HG03520 (cell line): ENCODE data around the gene PDE7B.

Experiments
- ATAC-seq: cut with Tn5 transposase; IDR thresholded peaks from one replicate; pipeline ENCODE4 v1.9.1; 2021; ENCODE audit warnings: mild to moderate bottlenecking, moderate library complexity; ENCODE audit not compliant: unreplicated experiment

PDE7B gene

DNA sequence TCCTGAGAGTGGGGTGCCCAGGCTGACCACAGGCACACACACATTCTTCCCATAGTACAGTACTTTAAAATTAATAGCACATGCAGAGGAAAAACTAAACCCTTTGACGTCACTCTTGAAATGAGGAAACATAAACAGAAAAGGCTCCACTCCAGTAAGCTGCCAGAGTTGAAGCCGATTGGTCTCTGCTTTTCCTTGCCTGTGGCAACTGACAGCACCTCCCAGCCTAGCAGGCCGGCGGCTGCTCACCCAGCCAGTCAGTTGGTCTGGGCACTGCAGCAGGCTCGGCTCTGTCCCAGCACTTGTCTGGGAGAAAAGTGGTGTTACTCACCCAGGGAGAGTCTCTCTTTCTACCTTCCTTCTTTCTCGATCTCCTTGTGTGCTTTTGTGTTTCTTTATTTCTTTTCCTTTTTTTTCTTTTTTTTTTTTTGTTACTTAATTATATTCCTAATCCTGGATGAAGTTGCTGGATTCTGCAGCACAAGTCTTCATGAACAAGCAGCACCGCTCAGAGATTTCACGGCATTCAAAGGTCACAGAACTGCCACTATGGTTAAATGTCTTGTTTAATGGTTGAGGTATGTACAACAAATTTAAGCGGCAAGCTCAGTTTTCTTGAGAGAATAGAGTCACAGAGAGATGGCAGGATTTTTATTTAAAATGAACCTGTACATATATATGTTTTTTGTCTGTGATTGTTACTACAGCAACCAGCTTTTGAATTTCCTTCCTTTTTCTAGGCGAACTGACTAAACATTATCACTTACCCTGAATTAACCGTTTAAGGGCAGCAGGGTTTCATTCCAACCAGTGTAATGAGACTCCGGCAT lies at the start of gene PDE7B:
TSS of gene PDE7B (plus strand) at position 260 of the 830 bp plus-strand sequence.
- peak; percentile 88 for ATAC-seq

DNA sequence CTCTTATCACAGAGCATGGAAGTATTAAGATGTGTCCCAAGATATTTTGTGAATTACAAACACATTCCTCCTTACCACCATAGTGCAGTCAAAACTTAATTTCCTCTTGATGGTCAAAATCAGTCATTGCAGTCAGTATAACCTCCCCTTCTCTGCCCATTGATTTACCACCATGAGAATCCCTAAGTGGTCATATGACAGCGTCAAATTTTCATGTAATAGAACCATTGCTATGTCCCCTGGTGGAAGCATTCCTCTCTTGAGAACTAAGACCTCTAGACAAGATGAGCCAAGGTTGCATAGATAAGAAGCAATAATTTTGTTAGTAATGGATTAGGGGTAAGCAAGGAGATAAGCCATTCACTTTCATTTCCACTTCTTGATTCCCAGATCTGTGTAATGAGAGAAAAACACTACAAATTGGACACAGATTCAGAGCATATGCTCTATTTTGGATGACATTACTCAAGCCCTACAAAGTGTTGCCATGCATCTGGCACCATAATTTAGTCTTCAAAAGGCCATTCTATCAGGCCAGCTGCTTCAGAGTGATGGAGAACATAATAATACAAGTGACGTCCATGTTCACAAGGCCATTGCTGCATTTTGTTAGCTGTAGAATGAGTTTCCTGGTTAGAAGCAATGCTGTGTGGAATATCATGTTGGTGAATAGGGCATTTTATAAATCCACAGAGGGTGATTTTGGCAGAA lies 49.6 kb upstream of the PDE7B start:
- ATAC-seq = no peak

DNA sequence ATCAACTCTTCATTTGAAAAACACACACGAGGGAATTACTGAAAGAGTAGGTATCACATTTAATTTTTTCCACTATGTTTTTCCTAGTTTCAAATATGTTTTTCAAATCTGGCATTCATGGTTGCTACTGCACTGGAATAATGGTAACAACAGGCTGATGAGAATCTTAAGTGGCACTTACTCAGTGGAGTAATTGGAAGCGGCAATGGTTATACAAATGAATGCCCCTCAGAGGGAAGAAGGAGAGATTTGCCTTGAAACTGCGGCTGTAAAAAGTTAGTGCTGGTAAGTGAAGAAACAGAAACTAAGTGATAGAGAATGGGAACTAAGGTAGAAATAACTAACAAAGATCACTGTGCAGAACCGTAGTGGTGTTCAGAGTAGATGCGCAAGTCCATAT lies 41.0 kb upstream of the PDE7B start:
- no peak for ATAC-seq

DNA sequence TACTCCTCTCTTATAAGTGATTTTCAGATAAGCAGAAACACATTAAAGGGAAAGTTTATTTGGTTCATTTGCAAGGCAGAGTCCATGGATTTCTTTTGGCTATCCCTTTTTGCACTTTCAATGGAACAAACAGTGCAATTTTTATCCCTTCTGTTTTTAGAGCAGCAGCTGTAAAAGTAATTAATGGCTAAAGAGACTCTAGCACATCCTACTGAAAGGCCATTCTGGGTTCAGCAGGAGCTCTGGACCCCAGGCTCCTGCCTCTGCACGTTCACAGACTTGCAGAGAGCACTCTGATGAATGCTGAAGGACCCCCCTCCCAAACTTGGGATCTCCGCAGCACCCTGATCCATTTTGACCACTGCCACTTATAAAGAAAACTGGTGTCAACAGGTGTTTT lies 40.3 kb upstream of the PDE7B start:
- ATAC-seq = no peak

DNA sequence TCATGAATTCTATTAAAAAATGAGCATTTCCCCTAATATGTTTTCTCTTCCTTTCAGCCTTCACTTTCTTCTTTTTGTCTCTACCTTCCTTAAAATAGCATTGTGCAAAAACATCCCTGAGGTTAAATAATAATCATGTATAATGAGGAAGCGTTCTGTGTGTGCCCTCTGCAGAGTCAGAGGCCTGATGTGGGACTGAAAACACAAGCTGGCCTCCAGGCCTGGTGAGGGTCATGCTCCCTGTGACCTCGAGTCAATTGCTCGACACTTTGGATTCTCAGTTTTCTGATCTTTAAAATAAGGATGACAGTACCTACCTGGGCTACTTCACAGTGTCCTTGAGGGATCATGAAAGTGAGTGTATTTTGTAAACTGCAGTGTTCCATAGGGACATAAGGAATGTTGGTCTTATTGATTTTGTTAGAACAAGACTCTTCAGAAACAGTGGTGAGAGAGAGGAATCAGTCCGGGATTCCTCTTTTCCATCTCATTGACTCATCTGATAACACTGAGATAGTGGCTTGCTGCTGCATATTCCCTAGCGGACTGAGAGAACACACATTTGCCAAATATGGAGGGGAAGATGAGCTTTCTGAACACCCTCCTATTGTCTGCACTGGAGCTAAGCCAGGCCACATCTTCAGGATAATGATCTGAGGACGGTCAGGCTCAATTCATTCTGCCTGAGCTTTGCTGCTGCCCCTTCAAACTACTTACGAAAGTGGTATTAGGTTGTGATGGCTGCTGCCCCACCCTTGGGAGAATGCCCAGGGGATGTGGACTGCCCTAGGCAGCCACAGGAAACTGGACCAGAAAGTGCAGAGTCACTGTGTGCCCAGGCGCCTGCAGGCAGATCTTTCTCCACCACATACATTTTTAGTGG lies 39.6 kb upstream of the PDE7B start:
- ATAC-seq = no peak

DNA sequence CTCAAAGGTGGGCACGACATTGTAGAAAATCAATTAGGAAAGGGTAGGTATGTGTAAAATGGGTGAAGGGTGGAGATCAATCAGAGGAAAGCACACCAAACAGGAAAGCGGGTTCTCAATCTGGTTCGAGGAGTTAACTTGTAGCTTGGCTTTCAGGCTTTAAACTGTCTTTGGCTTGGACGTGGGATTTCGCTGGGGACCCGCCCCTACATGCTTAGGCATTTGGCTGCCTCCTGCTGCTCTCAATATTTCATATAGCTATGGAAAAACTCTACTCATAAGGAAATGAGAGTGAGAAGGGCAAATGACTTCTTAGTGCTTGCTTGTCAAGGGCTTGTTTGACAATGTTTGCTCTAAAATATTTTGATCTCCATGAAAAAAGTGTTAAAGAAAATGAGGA lies 38.1 kb upstream of the PDE7B start:
- no peak for ATAC-seq

DNA sequence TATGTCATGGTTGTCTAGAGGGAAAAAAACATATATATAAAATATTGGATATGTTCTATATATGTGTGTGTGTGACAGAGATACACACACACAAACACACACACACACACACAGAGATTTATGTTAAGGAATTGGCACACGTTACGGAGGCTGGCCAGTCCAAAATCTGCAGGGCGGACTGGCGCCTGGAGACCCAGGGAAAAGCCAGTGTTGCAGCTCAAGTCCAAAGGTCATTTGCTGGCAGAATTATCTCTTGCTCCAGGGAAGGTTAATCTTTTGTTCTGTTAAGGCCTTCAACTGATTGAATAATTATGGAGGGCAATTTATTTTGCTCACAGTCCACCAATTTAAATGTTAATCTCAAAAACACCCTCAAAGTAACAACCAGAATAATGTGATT lies 37.5 kb upstream of the PDE7B start:
- ATAC-seq = no peak

DNA sequence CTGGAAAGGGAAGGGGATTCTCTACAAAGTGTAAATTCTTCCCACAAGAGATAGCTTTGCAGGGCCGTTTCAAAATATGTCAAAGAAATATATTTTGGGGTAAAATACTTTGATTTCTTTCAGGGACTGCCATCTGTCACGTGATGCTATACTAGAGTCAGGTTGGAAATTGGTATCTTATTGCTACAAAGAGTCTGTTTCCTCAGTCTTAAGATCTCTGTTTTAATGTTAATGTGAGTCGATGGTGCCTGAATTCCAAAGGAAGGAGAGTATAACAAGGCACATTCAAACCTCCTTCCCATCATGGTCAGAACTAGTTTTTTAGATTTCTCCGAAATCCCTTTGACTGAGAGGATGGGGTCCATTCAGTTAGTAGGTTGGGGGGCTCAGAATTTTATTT lies 36.3 kb upstream of the PDE7B start:
- no peak for ATAC-seq

DNA sequence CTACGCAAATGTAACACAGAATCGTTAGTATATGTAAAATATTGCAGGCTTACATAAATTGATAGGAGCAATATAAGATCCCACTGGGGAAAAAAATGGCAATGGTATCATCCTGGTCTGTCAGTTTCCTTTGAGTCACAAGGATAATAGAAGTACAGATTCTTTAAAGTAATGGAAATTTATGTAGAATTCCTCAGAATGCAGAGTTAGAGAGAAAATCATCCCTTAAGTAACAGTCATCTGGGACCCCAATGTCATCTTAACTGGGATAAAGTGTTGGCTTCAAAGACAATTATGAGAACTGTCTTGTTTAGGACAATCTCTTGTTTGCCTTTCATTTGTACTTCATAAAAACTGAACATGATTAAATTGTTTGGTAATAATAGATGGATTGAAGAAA lies 34.5 kb upstream of the PDE7B start:
- no peak for ATAC-seq

DNA sequence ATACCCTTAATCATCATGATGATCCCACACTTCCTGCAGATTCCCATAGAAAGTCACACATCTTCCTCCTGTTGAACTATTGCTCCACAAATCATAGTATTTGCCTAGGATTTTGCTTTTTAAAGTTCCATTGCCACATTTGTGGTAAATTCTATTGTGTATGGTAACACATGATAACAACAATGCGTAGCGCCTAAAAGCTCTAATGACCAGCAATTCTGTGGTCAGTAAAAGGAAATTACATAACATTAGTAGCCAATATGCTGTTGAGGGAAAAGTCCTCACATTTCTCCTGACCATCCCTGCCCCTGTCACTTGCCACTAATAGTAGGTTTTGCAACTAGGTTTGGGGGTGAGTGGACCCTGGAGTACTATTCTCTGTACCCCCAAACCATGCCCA lies 31.8 kb upstream of the PDE7B start:
- no peak for ATAC-seq

DNA sequence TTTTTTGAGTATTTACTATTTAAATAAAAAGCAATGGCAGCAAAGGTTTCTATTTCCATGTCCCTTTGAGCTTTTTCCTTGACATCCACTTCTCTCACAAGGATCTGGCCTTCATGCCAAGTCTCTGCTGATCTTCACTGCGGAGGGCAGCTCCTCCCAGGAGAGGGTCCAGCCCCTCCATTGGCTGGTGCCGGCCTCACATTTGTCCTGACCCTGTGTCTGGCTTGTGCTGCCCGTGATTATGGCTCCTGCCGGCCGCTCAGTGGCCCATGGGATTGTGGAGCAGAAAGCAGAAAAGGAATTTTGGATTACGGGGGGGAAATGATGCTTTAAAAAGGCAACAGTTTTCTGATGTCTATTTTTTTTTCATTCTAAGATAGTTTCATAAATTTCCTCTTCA lies 31.2 kb upstream of the PDE7B start:
- ATAC-seq = no peak

DNA sequence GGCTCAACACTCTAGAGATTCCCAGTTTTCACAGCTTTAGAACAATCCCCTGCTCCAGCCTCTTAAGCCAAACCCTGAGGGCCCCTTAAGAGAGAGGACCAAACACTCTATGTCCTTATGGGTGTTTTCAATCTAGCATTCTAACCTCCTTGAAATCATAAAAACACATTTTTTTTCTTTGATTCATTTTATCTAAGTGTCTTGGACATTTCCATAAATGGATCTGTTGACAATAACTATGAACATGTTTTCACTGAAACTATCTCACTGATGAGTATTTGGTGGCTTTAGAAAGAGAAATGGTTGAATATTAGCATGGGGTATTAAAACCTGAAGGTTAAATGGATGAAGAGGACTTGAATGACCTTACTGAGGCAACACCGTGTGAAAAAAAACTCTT lies 27.6 kb upstream of the PDE7B start:
- ATAC-seq = no peak

DNA sequence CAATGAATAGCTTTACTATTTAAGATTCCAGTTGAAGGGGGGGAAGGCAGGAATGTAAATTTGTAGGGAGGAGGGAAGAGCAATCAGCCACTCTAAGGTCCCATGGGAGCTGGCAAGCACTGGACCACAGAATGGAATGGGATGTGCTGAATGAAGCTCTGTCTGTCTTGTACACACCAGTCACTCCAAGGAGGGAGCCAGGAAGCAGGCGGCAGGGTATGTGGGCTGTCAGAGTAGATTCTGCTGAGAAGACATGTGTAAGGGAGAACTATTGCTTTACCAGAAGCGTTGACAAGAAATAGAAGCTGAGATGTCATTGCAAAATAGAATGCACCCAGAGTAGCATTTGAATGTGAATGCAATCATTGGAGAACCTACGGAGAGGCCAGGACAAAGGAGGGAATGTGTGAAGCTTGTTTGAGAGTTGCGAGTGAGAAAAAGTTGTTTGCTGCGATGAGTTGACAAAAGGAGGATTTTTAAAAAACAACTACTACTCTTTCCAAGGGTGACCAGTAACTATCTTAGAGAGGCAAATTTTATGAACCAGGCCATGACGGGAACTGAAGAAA lies 25.2 kb upstream of the PDE7B start:
- no peak for ATAC-seq

DNA sequence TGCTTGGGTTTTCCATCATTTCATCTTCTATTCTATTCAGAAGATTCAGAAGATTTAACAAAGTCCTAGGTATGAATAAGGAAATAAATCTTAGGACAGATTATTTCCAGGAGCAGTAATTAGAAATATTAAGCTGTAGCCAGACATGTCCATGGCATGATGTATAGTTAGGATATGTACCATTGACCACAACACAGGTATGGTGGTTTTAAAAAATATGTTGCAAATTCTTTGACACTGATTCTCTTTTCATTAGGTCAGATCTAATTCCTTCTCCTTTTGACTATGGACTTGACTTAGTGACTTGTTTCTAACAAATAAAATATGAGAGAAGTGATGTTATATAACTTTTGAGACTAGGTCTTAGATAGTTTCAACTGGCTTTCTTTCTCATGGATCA lies 23.5 kb upstream of the PDE7B start:
- no peak for ATAC-seq

DNA sequence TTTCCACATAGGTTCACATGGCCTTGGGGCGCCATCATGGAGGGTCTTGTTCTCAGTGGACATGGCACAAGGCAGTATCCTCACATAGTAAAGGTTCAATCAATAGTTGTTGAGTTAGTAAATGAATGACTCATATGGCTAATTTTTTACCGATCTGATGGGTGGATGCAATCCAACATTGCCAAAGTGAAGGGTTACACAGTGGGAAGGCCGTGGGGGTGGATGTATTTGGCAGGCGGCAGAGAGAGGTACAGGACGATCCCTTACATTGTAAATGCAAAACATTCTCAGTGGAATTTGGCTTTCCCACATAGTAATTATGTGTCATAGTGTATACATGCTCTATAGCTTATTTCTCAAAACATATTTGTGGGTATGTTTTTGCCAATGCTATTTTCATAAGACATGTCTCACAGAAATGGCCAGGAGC lies 21.0 kb upstream of the PDE7B start:
- no peak for ATAC-seq

DNA sequence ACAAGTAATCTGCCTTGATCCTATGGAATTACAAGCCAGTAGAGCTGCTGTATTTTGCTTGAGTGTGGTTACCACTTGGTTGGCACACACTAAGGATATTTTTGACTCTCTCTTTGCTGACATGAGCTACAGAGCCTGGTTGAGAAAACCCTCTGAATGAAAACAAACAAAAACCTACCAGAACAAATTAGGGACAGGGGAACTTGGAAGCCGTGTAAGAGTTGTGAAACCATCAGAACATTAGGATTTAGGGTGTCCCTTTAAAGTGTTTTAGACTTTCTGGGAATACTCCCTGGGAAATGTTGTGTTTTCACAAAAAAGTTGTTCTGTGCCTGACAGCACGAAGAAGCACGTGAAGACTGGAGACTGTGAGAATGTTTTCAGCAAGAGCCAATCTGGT lies 20.5 kb upstream of the PDE7B start:
- ATAC-seq = no peak

DNA sequence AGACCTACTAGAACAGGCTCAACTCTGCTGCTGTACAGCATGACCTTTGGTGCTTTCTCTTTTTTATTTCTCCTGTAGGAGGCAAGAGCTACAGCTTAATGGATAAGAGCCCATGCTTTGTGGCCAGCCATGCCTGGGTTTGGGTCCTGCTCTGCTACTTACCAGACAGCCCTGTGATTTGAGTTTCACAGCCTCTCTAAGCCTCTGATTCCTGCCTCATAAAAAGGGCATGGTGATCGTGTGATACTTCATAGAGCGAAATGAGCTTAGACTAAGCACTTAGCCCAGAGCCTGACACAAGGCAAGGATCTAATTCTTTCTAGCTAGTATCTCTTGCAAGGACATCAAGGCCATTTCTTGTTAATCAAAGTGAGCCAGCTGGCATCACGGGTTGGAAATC lies 19.3 kb upstream of the PDE7B start:
- no peak for ATAC-seq

DNA sequence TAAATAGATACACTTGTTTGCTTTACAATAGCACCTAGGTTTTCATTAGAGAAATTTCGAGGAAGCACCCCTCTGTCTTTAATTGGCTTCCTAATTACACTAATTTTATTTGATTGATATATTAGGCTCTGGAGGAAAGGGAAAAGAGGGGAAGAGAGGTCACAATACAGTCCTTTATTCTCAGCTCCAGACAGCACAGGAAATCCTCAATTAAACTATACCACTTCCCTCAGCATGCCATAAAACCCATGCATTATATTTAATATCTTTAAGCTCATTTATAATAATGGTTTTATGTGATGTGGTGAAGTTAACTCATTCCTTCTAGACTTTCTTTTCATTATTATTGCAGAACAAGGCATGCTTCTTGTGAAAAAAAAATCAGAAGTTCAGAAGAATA lies 17.7 kb upstream of the PDE7B start:
- ATAC-seq = no peak

DNA sequence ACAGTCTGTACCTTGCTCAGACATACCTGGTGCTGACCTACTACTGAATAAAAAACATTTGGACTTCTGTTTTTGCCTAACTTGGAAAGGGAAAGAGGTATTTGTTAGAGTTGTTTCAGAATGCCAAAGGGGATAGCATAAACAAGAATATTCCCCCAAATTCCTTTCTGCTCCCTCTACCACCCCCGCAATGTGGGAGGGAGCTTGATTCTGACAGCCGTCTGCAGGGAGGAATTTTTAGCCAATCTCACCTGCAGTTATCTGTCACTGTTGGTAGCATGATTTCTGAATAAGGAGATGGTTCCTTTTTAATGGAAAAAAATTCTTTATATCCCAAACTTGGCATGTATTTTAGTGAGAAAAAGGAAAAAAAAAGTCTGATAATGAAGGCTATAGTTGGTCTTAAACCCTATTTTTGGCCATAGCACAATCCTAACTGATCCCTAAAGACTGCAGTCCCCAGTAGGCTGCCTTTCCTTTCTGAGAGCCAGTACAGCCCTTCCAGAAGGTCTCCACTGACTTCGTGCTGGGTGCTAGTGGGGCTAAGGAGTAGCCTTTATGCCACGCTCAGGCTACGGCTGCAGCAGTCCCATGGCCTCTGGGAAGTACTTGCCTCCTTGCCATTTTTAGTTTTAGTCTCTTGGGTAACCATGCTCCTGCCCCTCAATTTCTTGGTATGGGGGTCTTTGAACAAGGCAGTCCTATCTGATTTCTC lies 13.6 kb upstream of the PDE7B start:
- ATAC-seq = no peak

DNA sequence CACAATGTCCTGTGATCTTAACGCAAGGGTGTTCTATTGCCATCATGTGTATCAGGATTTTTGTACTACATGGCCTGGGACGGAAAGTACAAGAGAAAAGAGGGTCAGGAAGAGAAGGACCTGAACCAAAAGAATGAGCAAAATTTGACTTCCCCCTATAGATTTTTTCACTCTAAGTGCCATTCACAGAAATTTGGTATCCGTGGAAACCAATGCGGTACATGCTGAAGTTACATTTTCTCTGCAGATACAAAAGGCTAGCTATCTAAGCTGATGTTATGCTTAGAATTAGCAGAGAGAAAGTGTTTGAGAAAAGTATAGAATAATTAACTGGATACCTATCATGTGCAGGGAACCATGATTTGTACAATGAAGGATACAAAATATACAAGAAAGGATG lies 12.4 kb upstream of the PDE7B start:
- no peak for ATAC-seq
